ENCODE measurements around the gene ABCB1. TPM values are rescaled to one million over a fixed set of nuclear protein-coding genes. Genes with fewer than 3 reads are reported as not detected.

Gene ABCB1
- polyA plus RNA-seq, 1 donor from 2014 or later: 1.6 TPM

DNA sequence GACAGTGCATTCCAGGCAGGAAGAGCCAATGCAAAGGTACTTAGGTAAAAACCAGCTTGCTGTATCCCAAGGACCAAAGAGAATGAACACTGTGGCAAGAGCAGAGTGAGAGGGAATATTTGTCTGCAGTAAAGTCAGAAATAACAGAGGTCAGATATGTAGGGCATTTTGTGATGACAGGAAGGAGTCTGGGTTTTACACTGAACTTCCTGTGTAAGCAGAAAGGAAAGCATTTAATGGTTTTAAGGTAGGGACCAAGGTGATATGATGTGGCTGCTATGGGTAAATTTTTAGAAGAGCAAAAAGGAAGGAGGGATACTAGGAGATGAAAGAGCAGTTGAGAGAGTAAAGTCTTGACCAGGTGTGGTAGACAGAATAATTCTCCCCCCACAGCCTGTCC lies 10.1 kb downstream of the ABCB1 start:
- Histone ChIP-seq H3K36me3 (ENCODE audit: insufficient read depth, low read length) (no peaks in the 10 kb centered on the region), H3K9me3 (ENCODE audit: low read length) (no peaks in the 10 kb centered on the region), H2AFZ (ENCODE audit: low read depth, low read length) (no peak overlapping the region), H4K20me1 (ENCODE audit: insufficient read depth) (no peaks in the 10 kb centered on the region), H3K27me3 (ENCODE audit: insufficient read depth, low read depth, low read length) (no peaks in the 10 kb centered on the region), H3K4me2 (ENCODE audit: low read length) (no peak overlapping the region), H3K27ac (ENCODE audit: low read length) (no peak overlapping the region), H3K9me2 (ENCODE audit: insufficient read depth, low read length) (no peaks in the 10 kb centered on the region), H3K9ac (ENCODE audit: low read length) (no peak overlapping the region), H3K79me2 (replicated peaks; ENCODE audit: insufficient read depth, low read length) (no peaks in the 10 kb centered on the region), H3F3A (ENCODE audit: insufficient read depth, low read length, poor library complexity, severe bottlenecking) (no peaks in the 10 kb centered on the region), H3K4me3 (ENCODE audit: low read length) (no peak overlapping the region)
- TF ChIP-seq, protein P1, sequence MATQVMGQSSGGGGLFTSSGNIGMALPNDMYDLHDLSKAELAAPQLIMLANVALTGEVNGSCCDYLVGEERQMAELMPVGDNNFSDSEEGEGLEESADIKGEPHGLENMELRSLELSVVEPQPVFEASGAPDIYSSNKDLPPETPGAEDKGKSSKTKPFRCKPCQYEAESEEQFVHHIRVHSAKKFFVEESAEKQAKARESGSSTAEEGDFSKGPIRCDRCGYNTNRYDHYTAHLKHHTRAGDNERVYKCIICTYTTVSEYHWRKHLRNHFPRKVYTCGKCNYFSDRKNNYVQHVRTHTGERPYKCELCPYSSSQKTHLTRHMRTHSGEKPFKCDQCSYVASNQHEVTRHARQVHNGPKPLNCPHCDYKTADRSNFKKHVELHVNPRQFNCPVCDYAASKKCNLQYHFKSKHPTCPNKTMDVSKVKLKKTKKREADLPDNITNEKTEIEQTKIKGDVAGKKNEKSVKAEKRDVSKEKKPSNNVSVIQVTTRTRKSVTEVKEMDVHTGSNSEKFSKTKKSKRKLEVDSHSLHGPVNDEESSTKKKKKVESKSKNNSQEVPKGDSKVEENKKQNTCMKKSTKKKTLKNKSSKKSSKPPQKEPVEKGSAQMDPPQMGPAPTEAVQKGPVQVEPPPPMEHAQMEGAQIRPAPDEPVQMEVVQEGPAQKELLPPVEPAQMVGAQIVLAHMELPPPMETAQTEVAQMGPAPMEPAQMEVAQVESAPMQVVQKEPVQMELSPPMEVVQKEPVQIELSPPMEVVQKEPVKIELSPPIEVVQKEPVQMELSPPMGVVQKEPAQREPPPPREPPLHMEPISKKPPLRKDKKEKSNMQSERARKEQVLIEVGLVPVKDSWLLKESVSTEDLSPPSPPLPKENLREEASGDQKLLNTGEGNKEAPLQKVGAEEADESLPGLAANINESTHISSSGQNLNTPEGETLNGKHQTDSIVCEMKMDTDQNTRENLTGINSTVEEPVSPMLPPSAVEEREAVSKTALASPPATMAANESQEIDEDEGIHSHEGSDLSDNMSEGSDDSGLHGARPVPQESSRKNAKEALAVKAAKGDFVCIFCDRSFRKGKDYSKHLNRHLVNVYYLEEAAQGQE (IDR thresholded peaks at IDR 0.05; ENCODE audit: borderline replicate concordance): no peak
- TF ChIP-seq TAF1 (IDR thresholded peaks at IDR 0.05; ENCODE audit: low read depth) (no peak), MXI1 (conservative IDR thresholded peaks at IDR 0.05; ENCODE audit: poor library complexity, severe bottlenecking) (no peak), EP300 (conservative IDR thresholded peaks at IDR 0.05; ENCODE audit: poor library complexity, severe bottlenecking) (no peak), SMC3 (conservative IDR thresholded peaks at IDR 0.05; ENCODE audit: poor library complexity) (no peak), POLR2AphosphoS5 (IDR thresholded peaks at IDR 0.05) (no peak), EZH2 (IDR thresholded peaks at IDR 0.05; ENCODE audit: borderline replicate concordance, insufficient read depth, low read length, poor library complexity, severe bottlenecking) (no peak), RAD21 (conservative IDR thresholded peaks at IDR 0.05) (no peak)
- TF ChIP-seq, protein P2, sequence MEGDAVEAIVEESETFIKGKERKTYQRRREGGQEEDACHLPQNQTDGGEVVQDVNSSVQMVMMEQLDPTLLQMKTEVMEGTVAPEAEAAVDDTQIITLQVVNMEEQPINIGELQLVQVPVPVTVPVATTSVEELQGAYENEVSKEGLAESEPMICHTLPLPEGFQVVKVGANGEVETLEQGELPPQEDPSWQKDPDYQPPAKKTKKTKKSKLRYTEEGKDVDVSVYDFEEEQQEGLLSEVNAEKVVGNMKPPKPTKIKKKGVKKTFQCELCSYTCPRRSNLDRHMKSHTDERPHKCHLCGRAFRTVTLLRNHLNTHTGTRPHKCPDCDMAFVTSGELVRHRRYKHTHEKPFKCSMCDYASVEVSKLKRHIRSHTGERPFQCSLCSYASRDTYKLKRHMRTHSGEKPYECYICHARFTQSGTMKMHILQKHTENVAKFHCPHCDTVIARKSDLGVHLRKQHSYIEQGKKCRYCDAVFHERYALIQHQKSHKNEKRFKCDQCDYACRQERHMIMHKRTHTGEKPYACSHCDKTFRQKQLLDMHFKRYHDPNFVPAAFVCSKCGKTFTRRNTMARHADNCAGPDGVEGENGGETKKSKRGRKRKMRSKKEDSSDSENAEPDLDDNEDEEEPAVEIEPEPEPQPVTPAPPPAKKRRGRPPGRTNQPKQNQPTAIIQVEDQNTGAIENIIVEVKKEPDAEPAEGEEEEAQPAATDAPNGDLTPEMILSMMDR (IDR thresholded peaks at IDR 0.05; ENCODE audit: poor library complexity, severe bottlenecking): no peak

DNA sequence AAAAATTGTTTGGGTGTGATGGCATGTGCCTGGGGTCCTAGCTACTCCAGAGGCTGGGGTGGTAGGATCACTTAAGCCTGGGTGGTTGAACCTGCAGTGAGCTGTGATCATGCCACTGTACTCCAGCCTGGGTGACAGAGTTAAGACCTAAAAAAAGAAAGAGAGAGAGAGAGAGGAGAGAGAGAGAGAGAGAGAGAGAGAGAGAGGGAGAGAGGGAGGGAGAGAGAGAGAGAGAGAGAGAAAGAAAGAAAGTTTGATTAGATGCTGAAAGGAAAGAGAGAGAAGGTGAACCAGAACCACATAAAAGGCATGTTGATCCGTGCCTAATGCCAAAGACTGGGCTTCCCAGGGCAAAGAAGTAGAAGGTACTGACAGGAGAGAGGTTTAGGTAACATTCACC lies 11.1 kb downstream of the ABCB1 start:
- H3K27me3 ChIP-seq (ENCODE audit: insufficient read depth, low read depth, low read length): no peaks in the 10 kb centered on the region
- H3K79me2 ChIP-seq (replicated peaks; ENCODE audit: insufficient read depth, low read length): no peaks in the 10 kb centered on the region
- H2AFZ ChIP-seq (ENCODE audit: low read depth, low read length): no peak overlapping the region
- no peak overlapping the region for H3K27ac ChIP-seq (ENCODE audit: low read length)
- H3K9me3 ChIP-seq (ENCODE audit: low read length): no peaks in the 10 kb centered on the region
- no peak overlapping the region for H3K9ac ChIP-seq (ENCODE audit: low read length)
- no peak overlapping the region for H3K4me3 ChIP-seq (ENCODE audit: low read length)
- TF ChIP-seq SMC3 (conservative IDR thresholded peaks at IDR 0.05; ENCODE audit: poor library complexity) (no peak), RAD21 (conservative IDR thresholded peaks at IDR 0.05) (no peak), EP300 (conservative IDR thresholded peaks at IDR 0.05; ENCODE audit: poor library complexity, severe bottlenecking) (no peak)
- H4K20me1 ChIP-seq (ENCODE audit: insufficient read depth): no peaks in the 10 kb centered on the region
- H3K36me3 ChIP-seq (ENCODE audit: insufficient read depth, low read length): no peaks in the 10 kb centered on the region
- H3K4me2 ChIP-seq (ENCODE audit: low read length): no peak overlapping the region
- H3F3A ChIP-seq (ENCODE audit: insufficient read depth, low read length, poor library complexity, severe bottlenecking): no peaks in the 10 kb centered on the region
- H3K9me2 ChIP-seq (ENCODE audit: insufficient read depth, low read length): no peaks in the 10 kb centered on the region

DNA sequence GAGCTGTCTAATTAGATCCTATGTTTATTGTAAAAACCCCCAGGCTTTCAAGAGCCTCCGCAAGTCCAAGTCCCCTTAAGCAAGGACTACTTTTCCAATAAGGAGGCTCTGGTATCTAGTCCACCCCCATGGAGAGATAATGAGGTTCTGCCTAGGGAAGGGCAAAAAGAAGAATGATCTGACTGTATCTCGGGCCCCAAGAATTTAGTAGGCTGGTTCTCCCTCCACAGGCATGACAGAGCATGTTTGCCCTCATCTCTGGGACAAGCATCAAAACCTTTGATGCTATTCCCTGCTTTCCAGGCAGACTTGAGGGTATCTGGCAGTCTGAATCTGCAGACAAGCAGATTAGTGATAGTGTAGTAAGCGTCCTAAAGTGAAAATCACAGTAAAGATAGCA lies 19.0 kb downstream of the ABCB1 start:
- H3K4me2 ChIP-seq (ENCODE audit: low read length): no peak overlapping the region
- no peaks in the 10 kb centered on the region for H3K36me3 ChIP-seq (ENCODE audit: insufficient read depth, low read length)
- H3K27ac ChIP-seq (ENCODE audit: low read length): no peak overlapping the region
- TF ChIP-seq SMC3 (conservative IDR thresholded peaks at IDR 0.05; ENCODE audit: poor library complexity) (no peak), POLR2AphosphoS5 (IDR thresholded peaks at IDR 0.05) (no peak)
- no peak overlapping the region for H3K4me3 ChIP-seq (ENCODE audit: low read length)
- H2AFZ ChIP-seq (ENCODE audit: low read depth, low read length): no peak overlapping the region
- H3F3A ChIP-seq (ENCODE audit: insufficient read depth, low read length, poor library complexity, severe bottlenecking): no peaks in the 10 kb centered on the region
- H3K9ac ChIP-seq (ENCODE audit: low read length): no peak overlapping the region
- no peaks in the 10 kb centered on the region for H3K79me2 ChIP-seq (replicated peaks; ENCODE audit: insufficient read depth, low read length)
- H3K9me3 ChIP-seq (ENCODE audit: low read length): no peaks in the 10 kb centered on the region
- no peaks in the 10 kb centered on the region for H3K27me3 ChIP-seq (ENCODE audit: insufficient read depth, low read depth, low read length)
- no peaks in the 10 kb centered on the region for H3K9me2 ChIP-seq (ENCODE audit: insufficient read depth, low read length)
- no peaks in the 10 kb centered on the region for H4K20me1 ChIP-seq (ENCODE audit: insufficient read depth)

Data from neural cell (in vitro differentiated cells).